PC-9 (cell line): Measurements from ENCODE around the gene SUPT7L. TPM values are rescaled to one million over a fixed set of nuclear protein-coding genes. Genes with fewer than 3 reads are reported as not detected.
A peak's percentile ranks its signal among the peaks of the same experiment; 100 is the strongest.

Experiments used
- BruUV-seq: library from RNA; stranded (reverse); fragments of 400-500 nt; replicated peaks from 2 replicates; lab custom pipeline; 2021; lab: Mats Ljungman, UMichigan
- CTCF ChIA-PET: fragments of 300-600 bp; sonication (Branson Sonifier 250); formaldehyde crosslinking; loops from one replicate; lab custom pipeline; 2022; ENCODE audit warnings: antibody characterized with exemption; lab: Charles Lee
- POLR2A ChIA-PET: fragments of 300-600 bp; sonication (Branson Sonifier 250); formaldehyde crosslinking; loops from one replicate; lab custom pipeline; 2022; ENCODE audit warnings: antibody characterized with exemption; ENCODE audit not compliant: unreplicated experiment; lab: Charles Lee
- DNase-seq, 2 experiments: peaks; one replicate each; pipeline versions ENCODE4 v3.0.0 to v3.0.0-alpha.2; 2015 to 2022; ENCODE audit warnings: mixed read lengths in 1 of 2
- H2AFZ ChIP-seq: fragments of 200-600 bp; sonication (generic); 2 replicates; pipeline ENCODE4 v1.8.1; 2017; ENCODE audit warnings: antibody characterized with exemption
- H3F3A ChIP-seq: fragments of 200-600 bp; sonication (generic); 2 replicates; pipeline ENCODE4 v1.8.1; 2017; ENCODE audit warnings: antibody characterized with exemption, mild to moderate bottlenecking, low read depth; ENCODE audit not compliant: insufficient read depth
- H3K27ac ChIP-seq: fragments of 200-600 bp; sonication (generic); 2 replicates; pipeline ENCODE4 v1.6.1; 2016; ENCODE audit warnings: mixed run types
- H3K27me3 ChIP-seq: fragments of 200-600 bp; sonication (generic); 2 replicates; pipeline ENCODE4 v1.6.1; 2016; ENCODE audit warnings: low read depth, mixed run types; ENCODE audit not compliant: insufficient read depth
- H3K36me3 ChIP-seq: fragments of 200-600 bp; sonication (generic); 2 replicates; pipeline ENCODE4 v1.6.1; 2016; ENCODE audit warnings: low read depth, mixed run types
- H3K4me1 ChIP-seq: fragments of 200-600 bp; sonication (generic); replicated peaks from 2 replicates; pipeline ENCODE4 v1.6.1; 2016; ENCODE audit warnings: mixed run types; ENCODE audit not compliant: insufficient read depth
- H3K4me2 ChIP-seq: fragments of 200-600 bp; sonication (generic); 2 replicates; pipeline ENCODE4 v1.6.1; 2017; ENCODE audit warnings: mixed run types
- H3K4me3 ChIP-seq: fragments of 200-600 bp; sonication (generic); 2 replicates; pipeline ENCODE4 v1.6.1; 2016; ENCODE audit warnings: mixed run types
- H3K79me2 ChIP-seq: fragments of 200-600 bp; sonication (generic); 2 replicates; pipeline ENCODE4 v1.6.1; 2017; ENCODE audit warnings: low read depth, mixed run types
- H3K9me2 ChIP-seq: fragments of 200-600 bp; sonication (generic); 2 replicates; pipeline ENCODE4 v1.8.1; 2017; ENCODE audit warnings: mild to moderate bottlenecking; ENCODE audit not compliant: insufficient read depth
- H3K9me3 ChIP-seq: fragments of 200-600 bp; sonication (generic); 2 replicates; pipeline ENCODE4 v1.8.1; 2016; ENCODE audit warnings: low read depth; ENCODE audit not compliant: insufficient read depth
- H4K20me1 ChIP-seq: fragments of 200-600 bp; sonication (generic); 2 replicates; pipeline ENCODE4 v1.8.1; 2017; ENCODE audit not compliant: insufficient read depth
- CTCF ChIP-seq: fragments of 200-600 bp; sonication (generic); conservative IDR thresholded peaks from 2 replicates; pipeline ENCODE4 v1.6.1; 2017; ENCODE audit warnings: mixed run types, antibody characterized with exemption, mild to moderate bottlenecking, moderate library complexity
- EZH2 ChIP-seq: fragments of 200-600 bp; sonication (generic); IDR thresholded peaks from 2 replicates; pipeline ENCODE4 v1.8.0; 2017; ENCODE audit warnings: antibody characterized with exemption, low read depth
- intact Hi-C: fragments of 100-400 bp; cut with micrococcal nuclease; formaldehyde crosslinking; loops from one replicate; pipeline ENCODE4 v1.10.0; 2022; ENCODE audit not compliant: unreplicated experiment
- total RNA-seq: library from RNA; stranded (reverse); gene quantifications from 2 replicates; pipeline ENCODE4 v1.2.3, GENCODE V29; 2021

SUPT7L gene
- total RNA-seq, 1 experiment from 2014 or later = 33.0 TPM

- no TSS peak for BruUV-seq
Observed at GRCh38 chr2:27704342-27704876, 41.0 kb upstream of the SUPT7L start.

GRCh38 chr2:27703638-27704341 lies 40.4 kb upstream of the SUPT7L start:
- BruUV-seq = no TSS peak
- intact Hi-C loops = loop anchor here (1.0 to 10.0 kb wide), 5 partner anchors 51 to 1051 kb away; partner anchors contain the start of gene PPP1CB
- no peaks in the 10 kb centered on the region for H3K36me3 ChIP-seq
- peak overlapping the region; percentile 98 for H3K27ac ChIP-seq
- H3K79me2 ChIP-seq = peaks cover 9% of the 10 kb centered on the region
- H4K20me1 ChIP-seq = no peaks in the 10 kb centered on the region
- H3K9me2 ChIP-seq = no peaks in the 10 kb centered on the region
- H3K4me1 ChIP-seq = peaks cover 53% of the 10 kb centered on the region
- H3K9me3 ChIP-seq = no peaks in the 10 kb centered on the region
- H3F3A ChIP-seq = peaks cover 39% of the 10 kb centered on the region
- peak; percentile 73 to 80 for DNase-seq
- no peak overlapping the region for H2AFZ ChIP-seq
- peak overlapping the region; percentile 23; the same call in 1 of the 2 replicates for H3K4me2 ChIP-seq
- H3K27me3 ChIP-seq = no peaks in the 10 kb centered on the region
- no peak for TF ChIP-seq EZH2
- TF ChIP-seq CTCF = peak; percentile 95
- ChIA-PET POLR2A (interaction anchor here (0.7 kb wide), 1 partner anchor 251 kb away, joined by 3 read pairs; no protein-coding TSS in a partner anchor), CTCF (interaction anchor here (0.6 to 1.3 kb wide), 4 partner anchors 18 to 732 kb away, joined by 3 to 8 read pairs (median 4); no protein-coding TSS in a partner anchor)
- no peak overlapping the region for H3K4me3 ChIP-seq

More at GRCh38 chr2:27704342-27704876, 41.0 kb upstream of the SUPT7L start:
- peak overlapping the region; percentile 6; the same call in 1 of the 2 replicates for H3K4me2 ChIP-seq
- intact Hi-C loops = loop anchor here (10.0 kb wide), 2 partner anchors 250 to 1050 kb away; partner anchors contain the start of gene PPP1CB
- no peak for DNase-seq
- ChIA-PET POLR2A (interaction anchor here (0.6 to 0.7 kb wide), 3 partner anchors 251 to 704 kb away, joined by 3 to 4 read pairs (median 3); no protein-coding TSS in a partner anchor), CTCF (interaction anchor here (0.6 to 1.3 kb wide), 4 partner anchors 18 to 441 kb away, joined by 3 to 10 read pairs (median 6); no protein-coding TSS in a partner anchor)
- H4K20me1 ChIP-seq = no peaks in the 10 kb centered on the region
- peaks cover 9% of the 10 kb centered on the region for H3K79me2 ChIP-seq
- no peak for TF ChIP-seq CTCF
- no peak for TF ChIP-seq EZH2
- peaks cover 39% of the 10 kb centered on the region for H3F3A ChIP-seq
- peaks cover 59% of the 10 kb centered on the region for H3K4me1 ChIP-seq
- H3K4me3 ChIP-seq = no peak overlapping the region
- H3K9me2 ChIP-seq = no peaks in the 10 kb centered on the region
- H3K27me3 ChIP-seq = no peaks in the 10 kb centered on the region
- H2AFZ ChIP-seq = no peak overlapping the region
- peak overlapping the region; percentile 98 for H3K27ac ChIP-seq
- no peaks in the 10 kb centered on the region for H3K9me3 ChIP-seq
- no peaks in the 10 kb centered on the region for H3K36me3 ChIP-seq

GRCh38 chr2:27702302-27702701 lies 38.9 kb upstream of the SUPT7L start:
- POLR2A ChIA-PET = no interaction called here
- Histone ChIP-seq H3K4me1 (peaks cover 39% of the 10 kb centered on the region), H3K36me3 (no peaks in the 10 kb centered on the region), H3K9me3 (no peaks in the 10 kb centered on the region), H3K27ac (no peak overlapping the region), H3K79me2 (peaks cover 7% of the 10 kb centered on the region), H3K9me2 (no peaks in the 10 kb centered on the region), H4K20me1 (no peaks in the 10 kb centered on the region), H3K4me3 (no peak overlapping the region), H3K27me3 (no peaks in the 10 kb centered on the region), H3K4me2 (no peak overlapping the region), H3F3A (peaks cover 35% of the 10 kb centered on the region), H2AFZ (no peak overlapping the region)
- TF ChIP-seq EZH2 = no peak
- no peak for TF ChIP-seq CTCF
- no peak for DNase-seq
- CTCF ChIA-PET = no interaction called here
- intact Hi-C loops = loop anchor here (2.0 to 10.0 kb wide), 3 partner anchors 252 to 1052 kb away; partner anchors contain the start of gene PPP1CB
- no TSS peak for BruUV-seq
